Gastroesophageal sphincter (tissue), 4 donors: Measurements from ENCODE around the gene RTL10. TPM values are rescaled to one million over a fixed set of nuclear protein-coding genes. Genes with fewer than 3 reads are reported as not detected.

Source experiments
- ATAC-seq: fragments of 150-250 bp; one replicate; pipeline ENCODE4 v1.9.1; 2016; ENCODE audit warnings: mild to moderate bottlenecking, moderate library complexity
- H3K27ac ChIP-seq, 4 donors: fragments of 200-600 bp; sonication (generic) in 3 of 4; 1 replicate in 3 of 4; 2 replicates in 1 of 4; pipeline ENCODE4 v1.5.1; 2016 to 2019
- H3K27me3 ChIP-seq: fragments of 200-600 bp; sonication (generic); one replicate; pipeline ENCODE4 v1.5.1; 2019
- H3K36me3 ChIP-seq, 2 donors: fragments of 200-600 bp; sonication (generic); one replicate each; pipeline ENCODE4 v1.5.1; 2019; ENCODE audit warnings: control low read depth in 1 of 2
- H3K4me1 ChIP-seq, 3 donors: fragments of 200-600 bp; sonication (generic); 1 replicate in 2 of 3; 2 replicates in 1 of 3; pipeline ENCODE4 v1.5.1; 2016 to 2019; ENCODE audit warnings: control low read depth in 2 of 3
- H3K4me3 ChIP-seq, 2 donors: fragments of 200-600 bp; sonication (generic); one replicate each; pipeline ENCODE4 v1.5.1; 2019; ENCODE audit warnings: mild to moderate bottlenecking in 1 of 2, moderate library complexity in 1 of 2
- H3K9me3 ChIP-seq, 3 donors: fragments of 200-600 bp; sonication (generic); one replicate each; pipeline ENCODE4 v1.5.1; 2017 to 2019; ENCODE audit warnings: control low read depth in 2 of 3
- EP300 ChIP-seq: sonication (generic); formaldehyde crosslinking; IDR thresholded peaks from one replicate; pipeline ENCODE4 v1.6.1; 2017; ENCODE audit warnings: antibody characterized with exemption, mild to moderate bottlenecking
- POLR2A ChIP-seq, 2 donors: fragments of 450-650 bp; IDR thresholded peaks; one replicate each; pipeline ENCODE4 v1.6.1; 2017; ENCODE audit warnings: antibody characterized with exemption in 2 of 2, mild to moderate bottlenecking in 2 of 2, moderate library complexity in 1 of 2
- POLR2AphosphoS5 ChIP-seq: sonication (generic); formaldehyde crosslinking; IDR thresholded peaks from one replicate; pipeline ENCODE4 v1.6.1; 2017; ENCODE audit warnings: antibody characterized with exemption
- whole genome bisulfite sequencing, 2 donors: methylation state at CpG; one replicate each; pipeline ENCODE4 v1.1.5; 2018; ENCODE audit warnings: low coverage in 1 of 2; 5-methylcytosine and 5-hydroxymethylcytosine counted together
- total RNA-seq, 4 donors: library from RNA; depleted of rRNA; stranded (reverse); fragments of >200 nt; gene quantifications; one replicate each; pipeline ENCODE4 v1.1.0, GENCODE V29; 2016
- TF ChIP-seq, protein P1 (sequence below), 4 experiments: fragments of 200-600 bp in 2 of 4; fragments of 450-650 bp in 2 of 4; sonication (generic) in 1 of 4; IDR thresholded peaks; one replicate each; pipeline ENCODE4 v1.5.1; 2017 to 2019; ENCODE audit warnings: antibody characterized with exemption in 4 of 4, mild to moderate bottlenecking in 2 of 4, moderate library complexity in 2 of 4

RTL10 gene
- total RNA-seq, 4 donors from 2014 or later, result 6.6 to 15.9 (median 10.4) TPM

DNA sequence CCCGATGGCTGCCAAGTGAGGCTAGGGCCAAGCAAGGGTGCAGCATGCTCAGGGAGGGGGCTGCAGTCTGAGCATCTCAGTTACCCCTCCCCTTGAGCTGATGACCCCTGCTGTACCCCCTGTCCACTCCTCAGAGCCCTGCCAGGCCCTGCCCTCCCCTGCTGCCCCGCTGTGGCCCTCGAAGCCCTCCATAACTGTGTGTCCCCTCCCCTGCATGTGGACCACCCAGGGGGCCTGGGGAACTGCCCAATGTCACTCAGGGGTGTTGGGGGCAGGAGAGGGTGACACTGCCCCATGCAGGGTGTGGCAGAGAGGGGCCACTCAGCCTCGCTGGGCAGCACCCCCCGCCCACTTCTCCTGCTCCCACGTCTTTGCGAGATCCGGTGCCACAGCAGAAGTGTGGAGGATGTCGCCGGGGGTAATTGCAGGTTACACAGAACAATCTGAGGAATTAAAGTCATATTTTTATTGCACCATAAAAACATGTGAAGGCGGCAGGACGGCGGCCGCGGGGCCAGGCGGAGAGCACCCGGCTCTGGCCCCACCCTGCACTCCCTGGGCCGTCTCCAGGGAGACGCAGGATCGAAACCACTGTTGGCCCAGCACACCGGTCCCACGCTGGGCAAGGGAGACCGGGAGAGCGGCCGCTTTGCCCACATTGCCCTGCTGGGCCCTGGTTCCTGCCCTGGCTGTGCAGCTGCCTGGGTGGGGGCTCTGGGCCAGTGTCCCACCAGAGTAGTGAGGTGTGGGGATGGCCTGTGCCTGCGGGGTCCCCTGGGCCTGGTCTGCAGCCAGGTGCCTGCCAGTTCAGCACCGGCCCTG lies 18.7 kb upstream of the RTL10 start:
- H3K4me3 ChIP-seq, result no peak overlapping the region
- no peaks in the 10 kb centered on the region for H3K9me3 ChIP-seq
- TF ChIP-seq POLR2A (IDR thresholded peaks at IDR 0.05), result no peak
- no peak for TF ChIP-seq POLR2AphosphoS5
- TF ChIP-seq EP300, result no peak
- TF ChIP-seq, protein P1, sequence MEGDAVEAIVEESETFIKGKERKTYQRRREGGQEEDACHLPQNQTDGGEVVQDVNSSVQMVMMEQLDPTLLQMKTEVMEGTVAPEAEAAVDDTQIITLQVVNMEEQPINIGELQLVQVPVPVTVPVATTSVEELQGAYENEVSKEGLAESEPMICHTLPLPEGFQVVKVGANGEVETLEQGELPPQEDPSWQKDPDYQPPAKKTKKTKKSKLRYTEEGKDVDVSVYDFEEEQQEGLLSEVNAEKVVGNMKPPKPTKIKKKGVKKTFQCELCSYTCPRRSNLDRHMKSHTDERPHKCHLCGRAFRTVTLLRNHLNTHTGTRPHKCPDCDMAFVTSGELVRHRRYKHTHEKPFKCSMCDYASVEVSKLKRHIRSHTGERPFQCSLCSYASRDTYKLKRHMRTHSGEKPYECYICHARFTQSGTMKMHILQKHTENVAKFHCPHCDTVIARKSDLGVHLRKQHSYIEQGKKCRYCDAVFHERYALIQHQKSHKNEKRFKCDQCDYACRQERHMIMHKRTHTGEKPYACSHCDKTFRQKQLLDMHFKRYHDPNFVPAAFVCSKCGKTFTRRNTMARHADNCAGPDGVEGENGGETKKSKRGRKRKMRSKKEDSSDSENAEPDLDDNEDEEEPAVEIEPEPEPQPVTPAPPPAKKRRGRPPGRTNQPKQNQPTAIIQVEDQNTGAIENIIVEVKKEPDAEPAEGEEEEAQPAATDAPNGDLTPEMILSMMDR (IDR thresholded peaks at IDR 0.05), result no peak
- no peak overlapping the region for H3K27ac ChIP-seq
- no peak for ATAC-seq
- H3K4me1 ChIP-seq, result no peaks in the 10 kb centered on the region
- 86% methylated on average over 10 of the region's 27 CpGs; no CpG with 5 or more reads in 1 of the 2 donors for WGBS, 2 donors
- H3K36me3 ChIP-seq, result peaks cover 0 to 39% of the 10 kb centered on the region in 2 donors
- no peaks in the 10 kb centered on the region for H3K27me3 ChIP-seq

DNA sequence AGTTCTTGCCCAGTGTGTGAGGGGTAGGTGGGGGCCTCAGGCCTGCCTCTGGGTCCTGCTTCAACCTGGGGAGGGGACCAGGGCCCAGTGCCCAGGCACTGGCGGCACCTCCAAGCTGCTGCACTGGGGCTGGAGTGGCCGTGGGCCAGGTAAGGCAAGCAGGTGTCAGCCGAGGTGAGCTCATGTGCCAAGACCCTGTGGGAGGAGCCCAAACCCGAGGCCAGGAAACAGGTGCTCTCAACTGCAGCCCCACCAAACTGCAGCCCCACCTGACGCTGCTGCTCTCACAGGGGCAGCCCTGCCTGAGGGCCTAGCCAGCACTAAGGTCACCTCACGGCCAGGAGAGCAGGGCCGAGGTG lies 18.1 kb upstream of the RTL10 start:
- Histone ChIP-seq H3K27me3 (no peaks in the 10 kb centered on the region), H3K4me1 (no peaks in the 10 kb centered on the region), H3K36me3 (peaks cover 0 to 33% of the 10 kb centered on the region in 2 donors), H3K27ac (no peak overlapping the region), H3K4me3 (no peak overlapping the region), H3K9me3 (no peaks in the 10 kb centered on the region)
- TF ChIP-seq EP300 (no peak), POLR2AphosphoS5 (no peak), POLR2A (IDR thresholded peaks at IDR 0.05) (no peak)
- TF ChIP-seq, protein P1 (IDR thresholded peaks at IDR 0.05), result no peak
- ATAC-seq, result no peak
- no CpG with 5 or more reads among the region's 7 CpGs for WGBS, 2 donors

DNA sequence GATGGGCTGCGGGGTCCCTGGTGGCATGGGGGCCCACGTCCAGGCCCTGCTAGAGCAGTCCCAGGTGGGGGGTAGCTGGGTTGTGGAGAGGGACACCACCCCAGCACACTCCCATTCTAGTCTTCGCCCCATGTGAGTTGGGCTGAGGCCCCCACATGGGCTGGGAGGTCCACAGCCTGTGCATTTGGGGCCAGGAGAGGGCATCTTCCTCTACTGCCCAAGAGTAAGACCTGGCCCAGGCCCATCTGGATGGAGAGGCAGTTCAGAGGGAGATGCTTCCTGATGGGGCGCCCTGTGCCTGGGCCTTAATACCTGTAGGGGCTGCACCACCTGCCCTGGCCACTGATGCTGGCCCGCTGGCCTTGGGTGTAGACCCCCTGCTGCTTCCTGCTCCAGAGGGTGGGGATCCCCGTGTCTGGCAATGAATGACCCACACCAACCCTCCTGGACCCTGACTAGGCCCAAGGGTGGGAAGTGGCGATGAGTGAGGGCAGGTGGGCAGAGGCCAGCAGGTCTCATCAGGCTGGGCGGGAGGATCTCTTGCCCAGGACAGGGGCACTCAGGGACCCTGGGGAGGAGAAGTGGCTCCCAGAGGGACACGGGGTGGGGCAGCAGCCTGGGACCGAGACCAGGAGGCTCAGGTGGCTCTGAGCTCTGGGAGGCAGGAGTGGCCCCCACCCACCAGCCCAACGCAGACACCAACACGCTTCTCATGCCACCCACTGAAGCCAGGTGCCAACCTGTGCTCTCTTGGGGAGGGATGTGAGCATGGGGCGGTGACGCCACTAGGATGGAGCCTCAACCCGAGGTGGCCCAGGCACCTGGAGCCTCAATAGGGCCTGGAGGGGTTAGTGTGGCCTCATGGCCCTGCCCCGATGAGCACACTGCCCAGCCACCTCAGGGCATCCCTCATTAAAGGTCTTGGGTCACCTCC lies 17.4 kb upstream of the RTL10 start:
- no peak for ATAC-seq
- no peak overlapping the region for H3K27ac ChIP-seq
- H3K27me3 ChIP-seq, result no peaks in the 10 kb centered on the region
- no peak overlapping the region for H3K4me3 ChIP-seq
- no peaks in the 10 kb centered on the region for H3K9me3 ChIP-seq
- H3K4me1 ChIP-seq, result no peaks in the 10 kb centered on the region
- peaks cover 0 to 26% of the 10 kb centered on the region in 2 donors for H3K36me3 ChIP-seq
- 94% methylated on average over 6 of the region's 16 CpGs; no CpG with 5 or more reads in 1 of the 2 donors for WGBS, 2 donors
- TF ChIP-seq POLR2AphosphoS5, result no peak
- TF ChIP-seq, protein P1 (IDR thresholded peaks at IDR 0.05), result no peak
- TF ChIP-seq POLR2A (IDR thresholded peaks at IDR 0.05), result no peak

GRCh38 chr22:19871023-19871844 lies 16.6 kb upstream of the RTL10 start:
- Histone ChIP-seq H3K27ac (no peak overlapping the region), H3K36me3 (peaks cover 0 to 18% of the 10 kb centered on the region in 2 donors), H3K27me3 (no peaks in the 10 kb centered on the region), H3K4me1 (no peaks in the 10 kb centered on the region), H3K9me3 (no peaks in the 10 kb centered on the region), H3K4me3 (no peak overlapping the region)
- 86% methylated on average over 5 of the region's 19 CpGs; no CpG with 5 or more reads in 1 of the 2 donors for WGBS, 2 donors
- no peak for ATAC-seq
- no peak for TF ChIP-seq POLR2A (IDR thresholded peaks at IDR 0.05)
- no peak for TF ChIP-seq POLR2AphosphoS5
- TF ChIP-seq, protein P1 (IDR thresholded peaks at IDR 0.05), result no peak
- TF ChIP-seq EP300, result no peak
